Measurements from ENCODE around the gene COL8A1. TPM values are rescaled to one million over a fixed set of nuclear protein-coding genes. Genes with fewer than 3 reads are reported as not detected.

Gene COL8A1
- total RNA-seq, 1 experiment from 2014 or later = 0.13 TPM

DNA sequence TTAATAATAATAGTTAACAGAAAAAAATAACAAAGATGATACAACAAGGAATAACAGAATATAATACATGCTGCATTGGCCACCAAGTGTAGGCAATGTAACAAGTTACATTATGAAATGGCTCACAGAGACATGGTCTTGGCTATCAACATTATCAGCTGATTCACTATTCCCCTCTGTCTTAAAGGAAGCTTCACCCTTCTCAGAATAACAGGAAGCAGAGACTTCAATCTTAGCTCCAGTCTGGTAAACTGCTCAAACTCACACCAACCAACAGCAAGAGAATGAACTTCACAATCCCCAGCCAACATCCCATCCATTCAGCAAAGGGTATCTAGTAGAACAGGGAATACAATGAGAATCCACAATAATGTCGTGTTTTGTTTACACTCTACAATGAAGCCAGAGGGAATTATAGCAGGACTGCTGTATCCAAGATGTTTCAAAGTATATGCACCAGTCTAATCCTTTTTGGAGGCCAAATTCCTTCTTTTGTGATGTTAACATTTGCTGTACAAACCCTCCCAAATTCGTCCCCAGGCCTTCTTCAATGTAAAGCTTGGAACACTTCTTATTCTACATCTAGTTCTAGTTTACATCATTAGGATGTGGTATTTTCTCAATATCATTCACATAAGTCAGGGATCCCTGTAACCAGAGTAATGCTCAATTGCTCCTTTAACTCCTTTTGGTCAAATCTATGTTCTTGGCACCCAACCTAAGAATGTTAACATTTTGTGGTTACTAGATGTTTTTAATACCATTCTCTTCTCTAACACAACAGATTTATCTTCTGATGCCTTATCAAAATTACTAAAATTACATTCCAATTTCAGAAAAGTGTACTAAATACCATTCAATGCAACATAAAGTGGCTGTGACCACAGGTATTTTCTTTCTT is 126.9 kb downstream of the COL8A1 start:
- ChIA-PET POLR2A (interaction anchor here (0.6 kb wide), 1 partner anchor 1844 kb away, joined by 10 read pairs; no protein-coding TSS in a partner anchor), CTCF (no interaction called here)
- intact Hi-C loops (cut with micrococcal nuclease; ENCODE audit: unreplicated experiment) (no loop called here), in situ Hi-C loops (cut with HindIII; ENCODE audit: low pct_unique_long_range_greater_than_20kb, low sequenced_read_pairs) (no loop called here)
- Histone ChIP-seq H3K4me1 (ENCODE audit: control insufficient read depth, insufficient read depth, low read length) (no peaks in the 10 kb centered on the region), H3K9me3 (ENCODE audit: control insufficient read depth, insufficient read depth, low read depth, low read length) (no peaks in the 10 kb centered on the region), H3K27ac (ENCODE audit: low read length) (no peak overlapping the region), H3K36me3 (ENCODE audit: control insufficient read depth, insufficient read depth, low read length) (no peaks in the 10 kb centered on the region), H3K27me3 (ENCODE audit: control insufficient read depth, insufficient read depth, low read length) (peaks cover 5% of the 10 kb centered on the region; the same call in 1 of the 2 replicates), H3K4me3 (ENCODE audit: low read depth in 2 of 2, low read length in 2 of 2) (no peak overlapping the region)
- TF ChIP-seq SIN3A (IDR thresholded peaks at IDR 0.05; ENCODE audit: borderline replicate concordance, insufficient read depth, low read depth, low read length) (no peak), TCF7L2 (IDR thresholded peaks at IDR 0.05; ENCODE audit: low read depth, low read length) (no peak), POLR2AphosphoS5 (IDR thresholded peaks at IDR 0.05; ENCODE audit: low read depth, low read length) (no peak), CTCF (IDR thresholded peaks at IDR 0.05) (no peak), REST (IDR thresholded peaks at IDR 0.05; ENCODE audit: insufficient read depth in 1 of 2, low read depth in 2 of 2, low read length in 1 of 2) (no peak)
- BruUV-seq (replicated peaks) = no TSS peak
- no peak for DNase-seq (ENCODE audit: low read depth, low spot score)
- ATAC-seq = no peak

GRCh38 chr3:99767291-99767690 is 128.9 kb downstream of the COL8A1 start:
- CTCF ChIA-PET = no interaction called here
- no peak overlapping the region for H3K27ac ChIP-seq (ENCODE audit: low read length)
- ATAC-seq (no peak), DNase-seq (ENCODE audit: low read depth, low spot score) (no peak)
- in situ Hi-C loops (cut with HindIII; ENCODE audit: low pct_unique_long_range_greater_than_20kb, low sequenced_read_pairs) (no loop called here), intact Hi-C loops (cut with micrococcal nuclease; ENCODE audit: unreplicated experiment) (no loop called here)
- BruUV-seq (replicated peaks) = no TSS peak
- H3K9me3 ChIP-seq (ENCODE audit: control insufficient read depth, insufficient read depth, low read depth, low read length) = no peaks in the 10 kb centered on the region
- POLR2A ChIA-PET = no interaction called here
- TF ChIP-seq TCF7L2 (IDR thresholded peaks at IDR 0.05; ENCODE audit: low read depth, low read length) = no peak
- no peak for TF ChIP-seq SIN3A (IDR thresholded peaks at IDR 0.05; ENCODE audit: borderline replicate concordance, insufficient read depth, low read depth, low read length)
- TF ChIP-seq POLR2AphosphoS5 (IDR thresholded peaks at IDR 0.05; ENCODE audit: low read depth, low read length) = no peak
- no peak for TF ChIP-seq CTCF (IDR thresholded peaks at IDR 0.05)
- no peak for TF ChIP-seq REST (IDR thresholded peaks at IDR 0.05; ENCODE audit: insufficient read depth in 1 of 2, low read depth in 2 of 2, low read length in 1 of 2)
- no peaks in the 10 kb centered on the region; the same call in 1 of the 2 replicates for H3K27me3 ChIP-seq (ENCODE audit: control insufficient read depth, insufficient read depth, low read length)
- H3K4me3 ChIP-seq (ENCODE audit: low read depth in 2 of 2, low read length in 2 of 2) = no peak overlapping the region
- no peaks in the 10 kb centered on the region for H3K4me1 ChIP-seq (ENCODE audit: control insufficient read depth, insufficient read depth, low read length)
- no peaks in the 10 kb centered on the region for H3K36me3 ChIP-seq (ENCODE audit: control insufficient read depth, insufficient read depth, low read length)

All from Panc1 (cell line).